SKM-1 (cell line): ENCODE results near the gene ZMYND8.
"Not testable (repeated sequence)": the region's sequence is repeated elsewhere in the genome, so short reads cannot be mapped to it uniquely, and the experiment has no call there.

Source experiments
- DNase-seq: peaks from one replicate; lab custom pipeline; 2025; ENCODE audit not compliant: unreplicated experiment; lab: John Stamatoyannopoulos, UW

Gene ZMYND8

GRCh38 chr20:47251154-47252020 lies 105.1 kb downstream of the ZMYND8 start:
- no peak for DNase-seq

- no peak for DNase-seq
Measured at GRCh38 chr20:47250360-47250759, 106.1 kb downstream of the ZMYND8 start.

GRCh38 chr20:47249913-47250312 lies 106.6 kb downstream of the ZMYND8 start:
- DNase-seq, result no peak

GRCh38 chr20:47248448-47248966 lies 108.0 kb downstream of the ZMYND8 start:
- no peak for DNase-seq

GRCh38 chr20:47247972-47248371 lies 108.5 kb downstream of the ZMYND8 start:
- DNase-seq, result no peak

GRCh38 chr20:47246061-47246777 lies 110.3 kb downstream of the ZMYND8 start:
- DNase-seq, result no peak

- DNase-seq, result not testable (repeated sequence)
Measured at GRCh38 chr20:47245166-47245565, 111.3 kb downstream of the ZMYND8 start.

GRCh38 chr20:47244451-47244850 lies 112.0 kb downstream of the ZMYND8 start:
- no peak for DNase-seq

- no peak for DNase-seq
Measured at GRCh38 chr20:47243532-47244305, 112.8 kb downstream of the ZMYND8 start.

- DNase-seq, result no peak
Measured at GRCh38 chr20:47243003-47243402, 113.5 kb downstream of the ZMYND8 start.

- DNase-seq, result no peak
Measured at GRCh38 chr20:47241345-47241781, 115.1 kb downstream of the ZMYND8 start.

- DNase-seq, result not testable (repeated sequence)
Measured at GRCh38 chr20:47240096-47240495, 116.4 kb downstream of the ZMYND8 start.

GRCh38 chr20:47239719-47240067 lies 116.8 kb downstream of the ZMYND8 start:
- DNase-seq, result no peak

- no peak for DNase-seq
Measured at GRCh38 chr20:47238780-47239718, 117.5 kb downstream of the ZMYND8 start.

GRCh38 chr20:47237715-47238114 lies 118.8 kb downstream of the ZMYND8 start:
- DNase-seq, result no peak

- no peak for DNase-seq
Measured at GRCh38 chr20:47236639-47236900, 119.9 kb downstream of the ZMYND8 start.

- DNase-seq, result no peak
Measured at GRCh38 chr20:47235853-47236638, 120.5 kb downstream of the ZMYND8 start.

- no peak for DNase-seq
Measured at GRCh38 chr20:47235111-47235510, 121.4 kb downstream of the ZMYND8 start.

- no peak for DNase-seq
Measured at GRCh38 chr20:47233333-47234188, 122.9 kb downstream of the ZMYND8 start.
